Measurements from ENCODE around the gene BDKRB2. TPM values are rescaled to one million over a fixed set of nuclear protein-coding genes. Genes with fewer than 3 reads are reported as not detected.

Gene BDKRB2
- total RNA-seq, 1 donor from 2014 or later, result 0.15 TPM

GRCh38 chr14:96182546-96182945, 22.1 kb upstream of the BDKRB2 start:
- Mint-ChIP-seq H3K4me1 (ENCODE audit: unreplicated experiment) (no peaks in the 10 kb centered on the region), H3K27ac (ENCODE audit: unreplicated experiment) (no peak overlapping the region), H3K9me3 (ENCODE audit: unreplicated experiment) (no peaks in the 10 kb centered on the region), H3K4me3 (ENCODE audit: unreplicated experiment) (no peak overlapping the region), H3K27me3 (ENCODE audit: unreplicated experiment) (peaks cover 8% of the 10 kb centered on the region), H3K36me3 (ENCODE audit: low read depth, unreplicated experiment) (no peaks in the 10 kb centered on the region)
- no peak for DNase-seq (ENCODE audit: low spot score)
- TF ChIP-seq, protein P1, sequence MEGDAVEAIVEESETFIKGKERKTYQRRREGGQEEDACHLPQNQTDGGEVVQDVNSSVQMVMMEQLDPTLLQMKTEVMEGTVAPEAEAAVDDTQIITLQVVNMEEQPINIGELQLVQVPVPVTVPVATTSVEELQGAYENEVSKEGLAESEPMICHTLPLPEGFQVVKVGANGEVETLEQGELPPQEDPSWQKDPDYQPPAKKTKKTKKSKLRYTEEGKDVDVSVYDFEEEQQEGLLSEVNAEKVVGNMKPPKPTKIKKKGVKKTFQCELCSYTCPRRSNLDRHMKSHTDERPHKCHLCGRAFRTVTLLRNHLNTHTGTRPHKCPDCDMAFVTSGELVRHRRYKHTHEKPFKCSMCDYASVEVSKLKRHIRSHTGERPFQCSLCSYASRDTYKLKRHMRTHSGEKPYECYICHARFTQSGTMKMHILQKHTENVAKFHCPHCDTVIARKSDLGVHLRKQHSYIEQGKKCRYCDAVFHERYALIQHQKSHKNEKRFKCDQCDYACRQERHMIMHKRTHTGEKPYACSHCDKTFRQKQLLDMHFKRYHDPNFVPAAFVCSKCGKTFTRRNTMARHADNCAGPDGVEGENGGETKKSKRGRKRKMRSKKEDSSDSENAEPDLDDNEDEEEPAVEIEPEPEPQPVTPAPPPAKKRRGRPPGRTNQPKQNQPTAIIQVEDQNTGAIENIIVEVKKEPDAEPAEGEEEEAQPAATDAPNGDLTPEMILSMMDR (IDR thresholded peaks at IDR 0.05; ENCODE audit: unreplicated experiment), result no peak

- H3K4me1 Mint-ChIP-seq (ENCODE audit: unreplicated experiment), result no peaks in the 10 kb centered on the region
- no peak for DNase-seq (ENCODE audit: low spot score)
- no peaks in the 10 kb centered on the region for H3K36me3 Mint-ChIP-seq (ENCODE audit: low read depth, unreplicated experiment)
- TF ChIP-seq, protein P1 (IDR thresholded peaks at IDR 0.05; ENCODE audit: unreplicated experiment), result no peak
- H3K27ac Mint-ChIP-seq (ENCODE audit: unreplicated experiment), result no peak overlapping the region
- H3K4me3 Mint-ChIP-seq (ENCODE audit: unreplicated experiment), result no peak overlapping the region
- H3K9me3 Mint-ChIP-seq (ENCODE audit: unreplicated experiment), result no peaks in the 10 kb centered on the region
- H3K27me3 Mint-ChIP-seq (ENCODE audit: unreplicated experiment), result peaks cover 11% of the 10 kb centered on the region
Observed at GRCh38 chr14:96184737-96185136, 19.9 kb upstream of the BDKRB2 start.

GRCh38 chr14:96187216-96188031, 17.2 kb upstream of the BDKRB2 start:
- Mint-ChIP-seq H3K4me1 (ENCODE audit: unreplicated experiment) (peaks cover under 1% of the 10 kb centered on the region), H3K27ac (ENCODE audit: unreplicated experiment) (no peak overlapping the region), H3K9me3 (ENCODE audit: unreplicated experiment) (no peaks in the 10 kb centered on the region), H3K36me3 (ENCODE audit: low read depth, unreplicated experiment) (no peaks in the 10 kb centered on the region), H3K4me3 (ENCODE audit: unreplicated experiment) (no peak overlapping the region), H3K27me3 (ENCODE audit: unreplicated experiment) (peaks cover 8% of the 10 kb centered on the region)
- TF ChIP-seq, protein P1 (IDR thresholded peaks at IDR 0.05; ENCODE audit: unreplicated experiment), result no peak
- DNase-seq (ENCODE audit: low spot score), result no peak

DNA sequence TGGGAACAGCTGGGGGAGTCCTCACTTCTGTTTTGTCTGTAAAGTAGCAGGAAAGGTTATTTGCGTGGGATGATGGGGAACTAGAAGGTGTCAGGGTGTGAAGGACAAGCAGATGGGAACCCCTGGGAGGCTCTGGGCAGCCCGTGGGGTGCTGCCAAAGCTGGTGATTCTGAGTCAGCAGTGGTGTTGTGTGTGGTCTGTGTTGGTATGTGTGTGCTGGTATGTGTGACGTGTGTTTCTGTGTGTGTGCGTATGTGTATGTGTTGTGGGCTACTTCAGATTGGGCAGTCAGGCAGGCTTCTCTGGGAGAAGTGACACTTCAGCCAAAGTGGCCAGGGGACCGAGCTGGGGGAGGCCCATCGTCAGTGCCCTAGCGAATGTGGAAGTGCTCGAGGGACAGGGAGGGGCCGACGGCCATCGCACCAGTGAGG, 15.3 kb upstream of the BDKRB2 start:
- TF ChIP-seq, protein P1 (IDR thresholded peaks at IDR 0.05; ENCODE audit: unreplicated experiment), result no peak
- H3K36me3 Mint-ChIP-seq (ENCODE audit: low read depth, unreplicated experiment), result no peaks in the 10 kb centered on the region
- no peak for DNase-seq (ENCODE audit: low spot score)
- H3K9me3 Mint-ChIP-seq (ENCODE audit: unreplicated experiment), result no peaks in the 10 kb centered on the region
- no peak overlapping the region for H3K4me3 Mint-ChIP-seq (ENCODE audit: unreplicated experiment)
- H3K27ac Mint-ChIP-seq (ENCODE audit: unreplicated experiment), result no peak overlapping the region
- H3K4me1 Mint-ChIP-seq (ENCODE audit: unreplicated experiment), result peaks cover 2% of the 10 kb centered on the region
- H3K27me3 Mint-ChIP-seq (ENCODE audit: unreplicated experiment), result peaks cover 10% of the 10 kb centered on the region

DNA sequence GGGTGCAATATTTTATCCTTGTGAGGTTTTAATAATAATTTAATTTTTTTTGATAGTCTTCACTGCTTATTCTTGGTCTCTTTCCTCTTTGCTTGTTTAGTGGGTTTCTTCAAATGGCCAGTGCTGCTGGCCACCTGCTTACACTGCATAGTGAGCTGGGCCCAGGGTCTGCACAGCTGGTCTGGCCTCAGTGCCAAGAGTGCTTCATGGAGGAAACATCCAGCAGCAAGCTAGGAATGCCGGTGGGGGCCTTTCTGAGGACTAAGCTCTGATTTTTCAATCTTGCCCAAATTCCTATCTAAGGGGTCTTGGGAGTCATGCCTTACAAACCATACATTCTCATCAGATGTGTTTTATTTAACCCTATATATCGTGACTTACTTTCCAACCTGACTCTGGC, 13.3 kb upstream of the BDKRB2 start:
- TF ChIP-seq, protein P1 (IDR thresholded peaks at IDR 0.05; ENCODE audit: unreplicated experiment), result no peak
- DNase-seq (ENCODE audit: low spot score), result no peak
- peaks cover 2% of the 10 kb centered on the region for H3K4me1 Mint-ChIP-seq (ENCODE audit: unreplicated experiment)
- no peak overlapping the region for H3K27ac Mint-ChIP-seq (ENCODE audit: unreplicated experiment)
- no peak overlapping the region for H3K4me3 Mint-ChIP-seq (ENCODE audit: unreplicated experiment)
- no peaks in the 10 kb centered on the region for H3K36me3 Mint-ChIP-seq (ENCODE audit: low read depth, unreplicated experiment)
- no peaks in the 10 kb centered on the region for H3K9me3 Mint-ChIP-seq (ENCODE audit: unreplicated experiment)
- peaks cover 13% of the 10 kb centered on the region for H3K27me3 Mint-ChIP-seq (ENCODE audit: unreplicated experiment)
